GM21360 (cell line): ENCODE results near the gene DARS2.
"Not testable (repeated sequence)": the region's sequence is repeated elsewhere in the genome, so short reads cannot be mapped to it uniquely, and the experiment has no call there.

ENCODE experiments used
- ATAC-seq: cut with Tn5 transposase; IDR thresholded peaks from one replicate; pipeline ENCODE4 v1.9.1; 2021; ENCODE audit warnings: mild to moderate bottlenecking, moderate library complexity; ENCODE audit not compliant: unreplicated experiment

DARS2 gene, protein sequence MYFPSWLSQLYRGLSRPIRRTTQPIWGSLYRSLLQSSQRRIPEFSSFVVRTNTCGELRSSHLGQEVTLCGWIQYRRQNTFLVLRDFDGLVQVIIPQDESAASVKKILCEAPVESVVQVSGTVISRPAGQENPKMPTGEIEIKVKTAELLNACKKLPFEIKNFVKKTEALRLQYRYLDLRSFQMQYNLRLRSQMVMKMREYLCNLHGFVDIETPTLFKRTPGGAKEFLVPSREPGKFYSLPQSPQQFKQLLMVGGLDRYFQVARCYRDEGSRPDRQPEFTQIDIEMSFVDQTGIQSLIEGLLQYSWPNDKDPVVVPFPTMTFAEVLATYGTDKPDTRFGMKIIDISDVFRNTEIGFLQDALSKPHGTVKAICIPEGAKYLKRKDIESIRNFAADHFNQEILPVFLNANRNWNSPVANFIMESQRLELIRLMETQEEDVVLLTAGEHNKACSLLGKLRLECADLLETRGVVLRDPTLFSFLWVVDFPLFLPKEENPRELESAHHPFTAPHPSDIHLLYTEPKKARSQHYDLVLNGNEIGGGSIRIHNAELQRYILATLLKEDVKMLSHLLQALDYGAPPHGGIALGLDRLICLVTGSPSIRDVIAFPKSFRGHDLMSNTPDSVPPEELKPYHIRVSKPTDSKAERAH

DNA sequence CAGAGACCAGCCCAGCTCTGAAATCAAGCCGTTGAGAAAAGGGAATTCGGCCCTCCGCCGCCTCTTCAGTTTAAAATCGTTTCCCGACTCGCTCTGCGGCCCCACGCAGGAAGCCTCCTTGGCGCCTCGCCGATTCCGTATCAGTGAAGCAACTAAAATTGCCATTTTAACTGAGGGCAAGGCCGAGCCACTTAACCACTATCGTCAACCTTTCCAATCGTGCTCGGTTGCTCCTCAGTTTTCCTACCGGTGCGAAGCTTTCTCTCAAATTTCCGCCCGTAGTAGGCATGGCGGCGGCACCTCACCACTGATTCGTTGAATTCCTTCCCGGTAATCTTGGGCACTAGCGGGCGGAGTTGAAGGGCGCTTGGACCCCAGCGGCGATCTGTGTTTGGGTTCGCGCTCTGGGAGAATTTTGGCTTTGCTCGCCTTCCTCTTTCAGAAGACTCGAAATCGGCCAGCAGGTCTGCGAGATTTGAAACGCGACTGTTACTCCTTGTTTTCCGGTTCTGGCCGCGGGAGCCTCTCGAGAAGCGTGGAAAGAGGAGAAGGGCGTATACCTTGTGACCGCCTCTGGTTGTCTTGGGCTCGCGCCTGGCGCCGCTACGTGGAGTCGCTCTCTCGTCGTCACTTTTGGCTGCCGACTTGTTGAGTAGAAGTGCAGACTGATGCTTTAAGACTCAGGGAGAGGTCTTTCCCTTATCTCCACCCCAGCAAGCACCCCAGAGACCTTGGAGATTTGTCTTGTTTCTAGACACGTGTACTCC, at the start of gene DARS2, which contains the start of gene CENPL:
Gene DARS2, plus strand, starts transcription at position 359 of the 767 bp plus-strand sequence. CDS start 557 bp downstream, outside the sequence.
Gene CENPL, minus strand, starts transcription at position 569 of the 767 bp plus-strand sequence. CDS start 13,584 bp downstream, outside the sequence.
- peak; percentile 74 for ATAC-seq

DNA sequence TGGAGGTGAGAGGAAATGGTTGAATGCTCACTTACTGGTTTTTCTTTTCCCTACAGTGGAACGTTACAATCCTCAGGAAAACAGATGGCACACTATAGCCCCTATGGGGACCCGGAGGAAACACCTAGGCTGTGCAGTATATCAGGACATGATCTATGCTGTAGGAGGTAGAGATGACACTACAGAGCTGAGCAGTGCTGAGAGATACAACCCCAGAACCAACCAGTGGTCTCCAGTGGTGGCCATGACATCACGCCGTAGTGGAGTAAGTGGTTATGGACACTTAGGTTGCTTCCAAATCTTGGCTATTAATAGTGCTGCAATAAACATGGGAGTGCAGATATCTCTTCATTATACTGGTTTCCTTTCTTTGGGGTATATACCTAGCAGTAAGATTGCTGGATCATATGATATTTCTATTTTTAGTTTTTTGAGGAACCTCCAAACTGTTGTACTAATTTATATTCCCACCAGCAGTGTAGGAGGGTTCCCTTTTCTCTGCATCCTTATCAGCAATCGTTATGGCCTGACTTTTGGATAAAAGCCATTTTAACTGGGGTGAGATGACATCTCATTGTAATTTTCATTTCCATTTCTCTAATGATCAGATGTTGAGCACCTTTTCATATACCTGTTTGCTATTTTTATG, 48.8 kb upstream of the DARS2 start:
- ATAC-seq = no peak

DNA sequence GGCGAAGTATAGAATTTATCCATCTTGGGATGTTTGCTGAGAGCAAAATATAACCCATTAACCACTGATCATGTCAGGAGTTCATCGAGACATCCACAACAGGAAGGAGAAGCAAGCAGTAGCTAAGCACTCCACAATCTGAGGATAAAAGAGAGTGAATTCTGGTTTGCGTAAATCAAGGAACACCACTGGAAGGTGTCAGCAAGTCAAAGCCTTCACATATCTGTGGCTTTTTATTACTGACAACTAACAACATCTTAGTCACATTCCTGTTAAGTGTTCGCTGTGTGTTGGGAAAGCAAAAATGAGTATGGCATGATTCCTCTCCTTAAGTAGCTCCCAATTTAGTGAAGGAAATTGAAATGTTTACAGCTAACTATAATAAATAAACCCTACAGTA, 44.5 kb upstream of the DARS2 start:
- no peak for ATAC-seq

DNA sequence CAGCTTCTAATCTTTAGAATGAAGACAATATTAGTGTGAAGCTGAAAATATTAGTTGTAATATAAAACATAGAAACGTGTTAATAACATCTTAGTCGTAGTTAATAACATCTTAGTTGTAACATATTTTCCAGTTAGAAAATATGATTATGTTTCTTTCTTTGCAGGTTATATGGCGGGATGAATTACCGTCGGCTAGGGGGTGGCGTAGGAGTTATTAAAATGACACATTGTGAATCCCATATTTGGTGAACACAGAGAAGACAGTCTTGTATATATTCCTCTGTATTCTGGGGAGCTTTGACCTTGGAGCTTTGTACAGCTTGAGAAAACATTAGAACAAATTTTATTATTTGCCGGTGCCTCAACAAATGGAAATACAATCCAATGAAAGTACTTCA, 39.5 kb upstream of the DARS2 start:
- ATAC-seq = no peak

DNA sequence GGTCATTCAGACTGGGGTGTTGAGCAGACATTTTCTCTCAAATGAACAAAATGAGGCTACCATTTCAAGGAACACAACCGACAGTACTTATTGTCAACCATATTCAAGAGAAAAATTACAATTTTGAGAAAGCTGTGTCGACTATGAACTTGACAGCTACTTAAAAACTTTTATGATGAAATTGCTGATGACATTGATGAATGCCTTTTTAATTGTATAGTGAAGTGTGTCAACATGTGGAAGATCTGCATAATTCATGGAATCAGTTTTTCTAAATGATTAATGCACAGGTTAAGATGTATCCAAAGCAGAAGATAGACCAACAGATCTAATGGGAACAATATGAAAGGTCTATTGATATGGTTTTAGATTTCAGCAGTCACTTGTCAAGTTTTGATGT, 34.6 kb upstream of the DARS2 start:
- ATAC-seq = no peak

DNA sequence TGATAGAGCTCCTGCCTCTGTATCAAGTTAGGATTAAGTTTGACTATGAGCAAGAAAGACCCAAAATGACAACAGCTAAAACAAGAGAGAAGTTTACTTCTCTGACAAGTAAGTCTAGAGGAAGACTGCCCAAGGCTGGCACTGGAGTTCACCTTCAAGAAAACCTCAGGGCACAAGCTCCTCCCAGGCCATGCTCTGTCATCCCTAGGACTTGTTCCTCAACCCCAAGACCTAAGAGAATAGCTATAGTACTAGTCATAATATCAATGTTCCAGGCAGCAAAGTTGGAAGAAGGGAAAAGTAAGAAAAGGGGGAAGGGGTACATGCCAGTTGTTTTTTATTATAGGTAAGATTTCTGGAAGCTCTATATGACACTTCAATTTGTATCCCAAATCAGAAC, 26.4 kb upstream of the DARS2 start:
- no peak for ATAC-seq

DNA sequence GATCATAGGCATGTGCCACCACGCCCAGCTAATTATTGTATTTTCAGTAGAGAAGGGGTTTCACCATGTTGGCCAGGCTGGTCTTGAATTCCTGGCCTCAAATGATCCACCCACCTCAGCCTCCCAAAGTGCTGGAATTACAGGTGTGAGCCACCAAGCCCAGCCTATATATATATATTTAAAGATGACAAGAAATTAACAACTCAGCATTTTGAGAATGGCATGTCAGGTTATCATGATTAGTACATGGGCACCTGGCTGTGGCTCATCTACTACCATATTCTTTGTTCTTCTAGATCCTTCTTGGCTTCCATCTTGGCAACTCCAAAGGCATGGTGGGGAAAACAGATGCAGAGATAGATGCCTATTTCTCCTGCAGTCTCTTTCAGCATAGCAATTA, 24.5 kb upstream of the DARS2 start:
- not testable (repeated sequence) for ATAC-seq

DNA sequence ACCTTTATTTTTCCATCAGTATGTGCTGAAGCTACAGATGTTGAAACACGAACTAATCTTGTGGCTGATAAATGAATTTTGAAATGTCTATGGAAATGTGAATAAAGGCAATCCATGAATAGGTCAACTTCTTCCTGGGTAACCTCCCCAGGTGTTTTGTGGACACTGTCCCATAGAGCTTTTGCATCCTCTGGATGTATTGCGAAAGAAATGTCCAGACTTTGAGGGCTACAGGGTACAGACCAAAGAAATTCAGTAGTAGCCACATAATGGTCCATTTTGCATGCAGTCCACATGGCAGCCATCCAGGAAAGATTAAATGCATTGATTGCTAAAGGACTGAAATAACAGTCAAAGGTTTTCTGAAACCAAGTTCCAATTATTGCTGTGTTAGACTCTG, 21.5 kb upstream of the DARS2 start:
- no peak for ATAC-seq

DNA sequence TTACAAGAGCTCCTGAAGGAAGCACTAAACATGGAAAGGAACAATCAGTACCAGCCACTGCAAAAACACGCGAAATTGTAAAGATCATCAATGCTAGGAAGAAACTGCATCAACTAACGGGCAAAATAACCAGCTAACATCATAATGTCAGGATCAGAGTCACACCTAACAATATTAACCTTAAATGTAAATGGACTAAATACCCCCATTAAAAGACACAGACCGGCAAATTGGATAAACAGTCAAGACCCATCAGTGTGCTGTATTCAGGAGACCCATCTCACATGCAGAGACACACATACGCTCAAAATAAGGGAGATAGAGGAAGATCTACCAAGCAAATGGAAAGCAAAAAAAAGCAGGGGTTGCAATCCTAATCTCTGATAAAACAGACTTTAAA, 10.8 kb upstream of the DARS2 start:
- ATAC-seq = not testable (repeated sequence)

DNA sequence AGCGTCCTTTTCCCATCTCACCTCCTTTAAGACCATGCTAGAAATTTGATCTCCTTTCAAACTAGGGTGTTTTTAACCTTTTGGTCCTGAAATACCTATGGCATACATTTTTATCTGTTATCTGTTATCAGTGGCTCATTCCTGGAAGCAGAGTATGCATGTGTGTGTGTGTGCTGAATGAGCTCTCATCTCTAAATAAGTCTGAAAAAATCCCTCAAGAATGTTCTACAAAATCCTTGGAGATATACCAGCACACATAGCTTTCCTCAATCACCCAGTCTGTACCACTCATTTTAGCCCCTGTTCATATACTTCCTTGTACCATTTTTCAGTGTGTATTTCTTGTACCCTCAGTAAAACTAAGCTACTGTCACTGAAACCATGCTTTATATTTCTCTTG, 6.0 kb upstream of the DARS2 start:
- ATAC-seq = no peak

DNA sequence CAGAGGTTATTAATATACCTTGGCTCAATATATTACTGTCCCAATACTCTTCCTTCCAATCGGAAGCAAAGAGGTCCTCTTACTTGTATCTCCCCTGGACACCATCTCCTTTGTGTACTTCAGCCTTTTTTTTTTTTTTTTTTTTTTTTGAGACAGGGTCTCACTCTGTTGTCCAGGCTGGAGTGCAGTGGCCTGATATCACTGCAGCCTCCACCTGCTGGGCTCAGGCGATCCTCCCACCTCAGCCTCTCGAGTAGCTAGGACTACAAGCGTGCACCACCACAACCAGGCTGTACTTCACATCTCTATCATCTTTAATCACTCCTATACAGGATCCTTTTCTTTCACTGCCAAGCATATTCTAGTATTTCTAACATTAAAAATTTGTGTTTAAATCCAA, 2.8 kb upstream of the DARS2 start:
- ATAC-seq = no peak

DNA sequence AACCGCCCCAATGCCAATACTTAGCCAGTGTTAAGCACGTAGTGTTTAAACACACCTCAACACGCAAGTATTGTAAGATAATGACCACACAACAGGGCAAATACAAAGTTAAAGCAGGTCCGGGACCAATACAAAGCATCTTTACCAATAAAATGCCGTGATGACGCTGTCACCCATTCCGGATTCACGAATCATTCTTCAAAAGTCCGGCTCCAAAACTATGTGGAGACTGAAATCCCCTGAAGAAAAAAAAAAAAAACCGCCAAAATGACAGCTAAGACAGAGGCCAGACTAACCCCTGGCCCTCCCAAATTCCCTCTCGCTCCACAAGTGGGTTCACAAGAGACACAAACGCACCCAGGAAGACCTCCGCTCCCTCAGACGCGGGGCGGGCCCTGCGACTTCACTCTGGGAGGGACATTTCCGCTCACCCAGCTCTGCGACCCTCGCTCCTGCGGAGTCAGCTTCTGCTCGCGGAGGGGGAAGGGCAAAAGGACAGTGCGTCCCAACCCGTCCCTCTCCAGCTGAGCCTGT, 625 bp upstream of the DARS2 start:
- ATAC-seq = peak; percentile 28

DNA sequence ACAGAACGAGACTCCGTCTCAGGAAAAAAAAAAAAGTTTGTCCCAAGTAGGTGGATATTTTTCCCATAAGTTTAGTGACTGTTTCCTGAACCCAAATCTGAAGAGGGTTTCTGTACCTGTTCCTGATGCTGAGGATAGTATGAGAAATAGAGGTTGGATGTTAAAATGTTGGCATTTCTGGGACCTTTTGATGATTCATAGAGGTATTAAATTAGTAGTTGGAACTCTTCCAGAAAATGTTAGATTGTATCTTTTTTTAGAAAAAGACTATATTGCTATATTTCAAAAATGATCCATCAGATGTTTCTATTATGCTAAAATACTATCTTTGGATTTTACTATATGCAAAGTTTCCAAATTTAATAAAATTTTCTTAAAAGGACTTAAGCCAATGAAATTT, 3.1 kb downstream of the DARS2 start:
- ATAC-seq = no peak

DNA sequence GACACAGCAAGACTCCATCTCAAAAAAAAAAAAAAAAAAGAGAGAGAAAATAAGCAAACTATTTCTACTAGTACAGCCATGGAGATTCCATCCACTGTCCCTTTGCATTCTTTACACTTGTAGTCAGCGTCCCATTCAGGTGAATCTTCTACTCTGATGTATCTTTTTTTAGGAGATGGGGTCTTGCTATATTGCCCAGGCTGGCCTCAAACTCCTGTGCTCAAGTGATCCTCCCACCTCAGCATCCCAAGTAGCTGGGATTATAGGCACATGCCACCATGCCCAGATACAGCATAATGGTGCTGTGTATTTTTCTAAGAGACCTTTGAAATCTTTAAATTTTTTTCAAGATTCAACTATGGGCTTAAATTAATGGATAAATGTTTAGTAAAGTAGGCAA, 8.3 kb downstream of the DARS2 start:
- ATAC-seq = no peak

DNA sequence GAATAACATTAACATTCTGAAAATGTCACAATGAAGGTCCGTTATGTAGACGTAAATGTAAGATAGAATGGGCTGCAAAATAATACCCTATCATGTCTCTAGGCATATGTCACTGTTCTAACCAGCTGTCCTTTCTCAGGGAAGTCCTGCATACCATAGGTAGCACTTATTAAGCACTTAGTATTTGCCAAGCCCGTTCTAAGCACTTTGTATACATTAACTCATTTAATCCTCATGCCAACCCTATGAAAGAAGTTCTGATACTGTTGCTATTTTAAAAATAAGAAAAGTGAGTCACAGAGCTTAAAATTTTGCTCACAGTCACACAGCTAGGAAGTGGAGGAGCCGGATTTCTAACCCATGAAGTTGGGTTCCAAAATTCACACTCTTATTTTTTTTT, 27.6 kb downstream of the DARS2 start:
- no peak for ATAC-seq

DNA sequence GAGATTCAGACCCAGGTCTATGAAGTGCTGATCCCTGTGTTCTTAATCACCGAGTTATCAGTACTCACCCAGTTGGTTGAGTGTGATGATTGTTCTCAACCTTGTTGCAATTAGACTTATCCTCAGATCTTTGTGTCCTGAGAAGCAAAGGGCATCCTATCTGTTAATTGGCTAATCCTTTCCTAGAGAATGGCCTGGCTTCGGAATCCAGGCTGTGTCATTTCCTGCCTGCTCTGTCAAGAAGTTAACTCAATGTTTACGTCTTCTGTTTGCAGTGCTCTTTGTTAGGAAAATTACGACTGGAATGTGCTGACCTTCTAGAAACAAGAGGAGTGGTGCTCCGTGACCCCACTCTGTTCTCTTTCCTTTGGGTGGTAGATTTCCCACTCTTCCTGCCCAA, 28.6 kb downstream of the DARS2 start:
- ATAC-seq = no peak

DNA sequence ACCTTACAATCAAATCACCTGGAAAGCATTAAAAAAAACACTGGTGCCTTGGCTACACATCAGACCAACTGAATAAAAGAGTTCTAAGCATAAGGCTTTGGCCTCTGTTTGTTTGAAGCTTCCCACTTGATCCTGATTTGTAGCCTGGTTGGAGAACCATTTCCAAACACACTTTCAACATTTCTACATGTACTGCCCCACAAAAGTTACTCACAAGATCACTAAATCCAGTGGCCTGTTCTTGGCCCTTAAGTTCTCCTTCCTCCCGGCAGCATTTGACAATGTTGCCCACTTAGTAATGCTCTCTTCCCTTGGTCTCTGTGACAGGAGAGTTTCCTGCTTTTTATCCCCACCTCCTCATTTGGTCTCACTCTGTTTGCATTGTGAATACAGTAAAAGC, 31.5 kb downstream of the DARS2 start:
- no peak for ATAC-seq

DNA sequence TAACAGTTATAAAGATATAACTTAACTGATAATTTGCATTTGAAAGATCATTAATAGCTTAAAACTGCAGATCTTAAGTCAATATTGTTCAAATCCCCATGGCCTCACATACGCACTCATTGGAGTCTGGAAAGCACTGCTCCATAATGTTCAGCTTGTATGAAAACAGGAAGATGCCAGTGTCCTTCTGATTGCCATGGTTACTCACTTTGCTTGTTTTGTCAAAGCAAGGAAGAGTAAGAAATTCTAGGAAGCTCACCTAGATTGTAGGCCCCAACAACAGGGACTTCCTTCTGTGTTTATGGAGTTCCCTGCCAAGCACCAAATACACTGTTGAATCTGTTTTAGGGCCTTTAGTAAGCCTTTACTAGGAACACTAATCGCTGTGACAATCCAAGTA, 32.4 kb downstream of the DARS2 start:
- ATAC-seq = no peak

DNA sequence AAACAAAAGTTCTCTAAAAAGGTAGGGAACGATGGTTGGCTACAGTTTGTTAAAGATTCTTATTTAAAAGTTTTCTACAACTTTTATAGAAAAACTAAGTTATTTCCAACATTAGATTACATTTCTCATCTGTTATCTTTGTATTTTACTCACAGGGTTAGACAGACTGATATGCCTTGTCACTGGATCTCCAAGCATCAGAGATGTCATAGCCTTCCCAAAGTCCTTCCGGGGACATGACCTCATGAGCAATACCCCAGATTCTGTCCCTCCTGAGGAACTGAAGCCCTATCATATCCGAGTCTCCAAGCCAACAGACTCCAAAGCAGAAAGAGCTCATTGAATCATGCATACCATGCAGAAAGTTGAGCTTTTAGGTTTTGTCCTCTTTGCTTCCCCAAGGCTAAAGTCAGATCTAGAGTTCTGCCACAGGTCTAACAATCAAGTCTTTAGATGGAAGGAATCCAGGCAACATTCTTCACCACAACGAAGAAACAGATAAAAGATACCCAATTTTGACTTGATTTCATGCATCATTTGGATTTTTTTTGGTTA, 33.0 kb downstream of the DARS2 start:
- ATAC-seq = no peak

DNA sequence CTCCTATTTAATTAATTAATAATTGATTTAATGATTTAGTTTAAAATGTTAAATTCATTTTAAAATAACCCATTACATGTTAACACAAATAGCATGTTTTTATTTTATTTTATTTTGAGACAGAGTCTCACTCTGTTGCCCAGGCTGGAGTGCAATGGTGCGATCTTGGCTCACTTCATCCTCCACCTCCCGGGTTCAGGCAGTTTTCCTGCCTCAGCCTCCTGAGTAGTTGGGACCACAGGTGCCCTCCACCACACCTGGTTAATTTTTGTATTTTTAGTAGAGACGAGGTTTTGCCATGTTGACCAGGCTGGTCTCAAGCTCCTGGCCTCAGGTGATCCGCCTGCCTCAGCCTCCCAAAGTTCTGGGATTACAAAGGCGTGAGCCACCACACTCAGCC, 35.1 kb downstream of the DARS2 start:
- not testable (repeated sequence) for ATAC-seq

DNA sequence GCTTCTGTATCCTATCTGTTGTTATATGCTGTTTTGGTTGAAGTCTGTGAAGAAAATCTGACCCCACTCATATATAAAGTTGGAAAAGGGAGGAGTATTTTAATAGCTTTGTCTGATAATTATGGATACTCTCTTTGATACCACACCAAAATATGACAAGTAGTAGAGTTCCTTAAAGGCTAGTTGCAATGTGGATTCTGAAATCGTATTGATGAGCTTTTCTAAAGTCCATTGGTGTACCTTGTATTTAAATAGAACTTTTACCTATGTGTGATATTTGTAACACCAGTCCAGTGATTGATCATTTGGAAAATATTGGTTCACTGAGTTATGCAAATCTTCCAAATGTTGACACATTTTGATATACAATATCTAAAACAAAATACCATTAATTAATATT, 35.6 kb downstream of the DARS2 start:
- no peak for ATAC-seq
